Medulla oblongata (tissue), 1 donor: ENCODE results near the gene HSPG2.
"Not testable (repeated sequence)": the region's sequence is repeated elsewhere in the genome, so short reads cannot be mapped to it uniquely, and the experiment has no call there.

ENCODE experiments used
- DNase-seq: peaks from one replicate; pipeline ENCODE4 v3.0.0-alpha.2; 2015; ENCODE audit errors: extremely low spot score

The HSPG2 gene

DNA sequence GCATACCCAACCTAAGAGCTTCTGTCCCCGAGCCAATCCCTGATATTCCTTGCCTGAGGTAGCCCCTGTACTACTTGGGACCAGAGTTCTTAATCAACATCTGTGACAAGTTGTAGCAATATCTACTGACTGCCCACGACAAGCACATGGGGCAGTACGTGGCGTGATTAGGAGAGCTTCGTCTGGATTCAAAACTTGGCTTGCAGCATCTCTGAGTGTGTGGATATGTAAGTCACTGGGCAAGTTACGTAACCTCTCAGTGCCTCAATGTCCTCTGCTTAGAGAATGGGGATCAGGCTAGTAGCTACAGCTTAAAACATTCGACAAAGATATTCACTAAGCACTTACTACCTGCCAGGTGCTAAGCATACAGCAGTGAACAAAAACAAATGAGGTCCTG, 5.0 kb downstream of the HSPG2 start:
- no peak for DNase-seq

DNA sequence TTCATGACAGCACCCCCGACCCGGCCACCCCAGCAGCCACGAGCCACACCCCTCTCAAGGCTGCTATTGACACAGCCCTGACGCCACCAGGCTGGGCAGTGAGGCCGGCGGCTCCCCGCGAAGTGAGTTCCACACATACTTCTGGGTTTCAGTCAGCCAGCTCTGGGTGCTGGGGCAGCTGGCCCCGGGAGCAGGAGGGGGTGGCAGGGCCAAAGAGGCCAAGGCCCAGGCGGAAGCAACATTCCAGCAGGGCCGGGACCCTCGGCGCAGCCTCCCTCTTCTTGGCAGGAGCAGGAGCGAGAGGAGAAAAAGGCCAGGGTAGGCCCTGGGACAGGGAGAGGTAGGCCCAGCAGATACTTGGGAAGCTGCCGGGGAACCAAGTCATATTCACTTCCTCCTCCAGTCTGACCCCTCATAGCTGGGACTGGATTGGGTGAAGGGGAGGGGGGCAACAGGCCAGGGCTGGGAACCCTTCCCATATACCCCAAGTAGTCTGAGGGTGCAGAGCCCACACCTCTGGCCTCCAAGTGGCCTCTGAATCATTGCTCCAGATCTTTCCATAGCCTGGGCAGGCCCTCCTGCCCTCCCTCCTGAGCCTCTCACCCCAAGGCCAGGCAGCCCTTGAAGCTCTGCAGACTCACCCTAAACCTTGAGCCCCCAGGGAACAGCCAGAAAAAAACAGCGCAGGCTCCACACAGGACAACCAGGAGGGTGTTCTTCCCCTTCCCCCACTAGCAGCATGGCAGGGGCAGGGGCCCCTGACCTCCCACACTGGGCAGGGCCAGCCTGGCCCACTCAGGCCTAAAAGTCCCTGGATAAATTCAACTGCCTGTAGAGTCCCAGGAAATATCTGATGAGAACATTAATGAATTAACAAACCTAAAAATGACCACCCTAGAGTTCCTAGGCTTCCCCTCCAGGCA, 5.7 kb downstream of the HSPG2 start:
- DNase-seq = no peak

DNA sequence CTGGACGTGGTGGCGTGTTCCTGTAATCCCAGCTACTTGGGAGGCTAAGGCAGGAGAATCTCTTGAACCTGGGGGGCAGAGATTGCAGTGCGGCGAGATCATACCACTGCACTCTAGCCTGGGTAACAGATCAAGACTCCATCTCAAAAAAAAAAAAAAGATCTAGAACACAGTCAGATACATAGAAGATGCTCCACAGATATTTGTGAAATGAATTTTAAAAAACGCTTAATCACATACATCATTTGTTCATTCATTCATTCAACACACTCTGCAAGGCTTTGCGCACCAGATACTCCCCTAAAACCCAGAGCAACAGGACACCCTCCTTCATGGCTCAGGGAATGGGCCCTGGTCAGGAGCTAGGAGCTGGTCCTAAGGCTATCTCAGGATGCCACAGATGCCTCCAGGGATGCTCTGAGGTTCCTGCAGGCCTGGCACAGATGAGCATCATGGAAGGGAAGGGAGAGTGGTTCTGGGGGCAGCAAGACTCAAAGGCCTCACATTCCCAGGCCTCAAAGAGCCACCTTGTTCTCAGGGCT, 6.4 kb downstream of the HSPG2 start:
- DNase-seq = no peak

DNA sequence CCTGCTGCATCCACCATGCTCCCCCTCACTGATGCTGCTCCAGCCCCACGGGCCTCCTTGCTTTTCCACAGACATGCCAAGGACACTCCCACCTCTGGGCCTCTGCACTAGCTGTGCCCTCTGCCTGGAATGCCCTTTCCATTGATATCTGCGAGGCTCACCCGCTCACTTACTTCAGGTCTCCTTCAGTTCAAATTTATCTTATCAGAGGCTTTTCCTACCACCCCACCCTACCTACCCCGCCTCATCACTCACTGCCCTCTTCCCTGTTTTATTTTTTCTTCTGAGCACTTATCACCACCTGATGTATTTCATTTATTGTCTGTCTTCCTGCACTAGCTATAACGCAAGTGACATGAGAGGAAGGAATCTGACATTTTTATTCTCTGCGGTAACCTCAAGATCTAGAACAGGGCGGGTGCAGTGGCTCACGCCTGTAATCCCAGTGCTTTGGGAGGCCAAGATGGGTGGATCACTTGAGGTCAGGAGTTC, 7.0 kb downstream of the HSPG2 start:
- no peak for DNase-seq

DNA sequence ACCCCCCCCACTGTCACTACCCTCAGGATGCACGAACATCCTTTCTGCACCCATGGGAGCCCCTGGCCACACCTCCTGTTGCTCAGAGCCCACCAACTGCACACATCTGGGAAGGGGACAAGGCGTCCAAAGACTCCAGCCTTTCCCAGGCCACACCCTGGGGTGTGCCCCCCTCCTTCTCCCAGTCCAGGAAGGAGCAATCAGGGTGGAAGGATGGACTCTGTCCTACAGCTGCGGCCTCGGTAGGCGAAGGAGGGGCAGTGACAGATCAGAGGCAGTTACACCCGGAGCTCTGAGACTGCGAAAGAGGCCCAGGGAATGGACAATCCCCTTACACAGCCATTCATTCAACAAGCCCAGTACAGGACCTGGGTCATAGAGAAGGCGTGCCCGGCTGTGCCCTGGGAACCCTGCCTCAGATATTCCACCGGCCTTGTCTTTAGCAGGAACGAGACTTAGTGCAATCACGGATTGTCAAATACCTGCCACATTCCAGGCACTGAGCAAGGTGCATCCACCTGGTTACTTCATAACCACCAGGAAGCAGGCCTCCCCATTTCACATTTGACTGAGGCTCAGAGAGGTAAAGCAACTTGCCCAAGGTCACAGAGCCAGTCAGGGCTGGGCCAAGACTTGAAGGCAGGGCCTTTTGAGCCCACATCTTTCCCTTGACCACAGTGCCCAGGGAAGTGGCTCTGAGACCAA, 9.4 kb downstream of the HSPG2 start:
- DNase-seq = no peak

DNA sequence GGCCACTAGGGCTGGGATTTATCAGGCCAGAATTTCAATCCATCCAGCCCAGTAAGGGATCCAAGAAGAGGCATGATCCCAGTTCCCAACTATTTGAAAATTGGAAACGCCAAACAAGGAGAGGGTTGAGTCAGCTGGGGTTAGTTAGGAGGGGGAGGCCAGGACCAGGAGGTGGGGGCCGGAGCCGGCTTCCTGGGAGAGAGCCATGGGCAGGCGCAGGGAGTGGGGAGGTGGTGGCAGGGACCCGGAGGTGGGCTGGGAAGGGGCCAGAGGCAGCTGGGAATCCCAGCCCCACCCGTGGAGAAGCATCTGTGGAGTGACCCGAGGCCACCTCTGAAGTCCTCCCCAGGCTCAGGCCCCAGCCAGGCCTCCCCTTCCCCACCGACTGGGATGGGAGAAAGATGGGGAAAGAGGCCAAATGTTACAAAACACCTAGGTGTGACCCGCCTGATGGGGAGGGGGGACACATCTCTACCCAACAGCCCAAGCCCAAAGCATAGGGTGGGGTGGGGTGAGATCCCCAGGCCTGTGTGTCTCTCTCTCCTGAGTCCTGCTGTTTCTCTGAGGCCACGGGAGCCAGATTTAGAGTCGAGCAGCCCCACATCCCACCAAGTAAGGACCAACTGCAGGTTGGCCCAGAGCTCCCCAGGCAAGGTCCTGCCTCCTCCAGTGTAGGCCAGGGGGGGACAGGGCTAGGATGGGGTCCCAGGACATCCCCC, 10.1 kb downstream of the HSPG2 start:
- DNase-seq = no peak

DNA sequence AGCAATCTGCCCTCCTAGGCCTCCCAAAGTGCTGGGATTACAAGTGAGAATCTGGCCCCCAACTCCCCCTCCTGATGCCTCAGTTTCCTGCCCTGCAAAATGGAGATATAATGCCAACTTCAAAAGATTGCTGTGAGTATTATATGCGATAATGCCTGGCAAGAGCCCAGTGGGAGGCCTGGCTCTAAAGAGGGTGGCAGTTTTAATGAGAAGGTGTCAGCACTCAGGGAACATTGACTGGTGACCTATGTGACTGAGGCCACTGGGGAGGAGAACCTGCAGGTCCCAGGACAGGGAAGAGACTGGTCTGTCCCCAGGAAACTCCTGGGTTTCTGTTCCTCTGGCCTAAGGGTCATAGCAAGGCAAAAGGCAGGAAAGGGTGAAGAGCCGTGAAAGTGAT, 11.0 kb downstream of the HSPG2 start:
- DNase-seq = no peak

DNA sequence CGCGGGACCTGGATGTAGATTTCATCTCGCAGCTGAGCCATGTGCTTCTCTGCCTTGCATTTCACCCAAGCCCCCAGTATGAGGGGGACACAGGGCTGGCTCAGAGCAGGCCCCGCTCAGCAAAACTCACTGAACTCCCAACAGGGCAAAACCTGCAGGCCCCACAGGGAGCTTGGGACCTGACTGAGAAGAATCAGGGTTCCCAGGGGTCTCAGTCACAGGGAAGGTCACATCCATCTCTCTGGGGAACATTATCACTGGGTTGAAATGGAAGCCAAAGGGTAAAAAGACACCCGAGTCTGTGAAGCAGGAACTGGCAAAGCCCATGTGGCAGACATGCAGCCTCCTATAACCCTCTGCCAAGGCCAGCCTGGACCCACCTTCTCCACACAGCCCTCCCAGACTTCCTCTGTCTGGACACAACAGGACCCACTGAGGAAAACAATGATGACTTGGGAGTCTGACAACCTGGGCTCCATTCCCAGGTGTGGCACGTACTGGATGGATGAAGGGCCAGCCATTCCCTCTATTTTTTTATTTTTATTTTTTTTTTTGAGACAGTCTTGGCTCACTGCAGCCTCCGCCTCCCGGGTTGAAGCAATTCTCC, 11.7 kb downstream of the HSPG2 start:
- DNase-seq = no peak

DNA sequence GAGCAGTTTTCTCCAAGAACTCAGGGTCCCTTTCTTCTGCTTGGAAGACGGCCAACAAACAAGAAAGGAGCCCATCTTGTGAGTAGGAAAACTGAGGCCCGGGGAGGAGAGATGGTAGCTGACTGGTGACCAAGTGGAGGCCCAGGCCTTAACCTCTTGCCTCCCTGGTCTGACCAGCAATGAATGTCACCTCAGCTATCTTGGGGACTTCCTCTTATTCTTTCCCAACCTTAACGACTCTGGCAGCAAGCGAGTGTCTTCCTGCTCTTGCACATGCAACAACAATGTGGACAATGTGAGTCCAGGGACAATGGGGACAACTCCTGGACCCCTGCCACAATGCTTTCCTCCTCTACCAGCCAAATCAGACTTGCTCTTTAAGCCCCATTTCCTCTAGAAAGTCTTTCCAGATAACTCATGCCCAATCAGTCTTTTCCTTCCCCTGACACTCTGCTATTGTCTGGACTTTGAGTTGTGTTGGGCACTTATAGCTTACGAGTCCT, 12.6 kb downstream of the HSPG2 start:
- DNase-seq = no peak

DNA sequence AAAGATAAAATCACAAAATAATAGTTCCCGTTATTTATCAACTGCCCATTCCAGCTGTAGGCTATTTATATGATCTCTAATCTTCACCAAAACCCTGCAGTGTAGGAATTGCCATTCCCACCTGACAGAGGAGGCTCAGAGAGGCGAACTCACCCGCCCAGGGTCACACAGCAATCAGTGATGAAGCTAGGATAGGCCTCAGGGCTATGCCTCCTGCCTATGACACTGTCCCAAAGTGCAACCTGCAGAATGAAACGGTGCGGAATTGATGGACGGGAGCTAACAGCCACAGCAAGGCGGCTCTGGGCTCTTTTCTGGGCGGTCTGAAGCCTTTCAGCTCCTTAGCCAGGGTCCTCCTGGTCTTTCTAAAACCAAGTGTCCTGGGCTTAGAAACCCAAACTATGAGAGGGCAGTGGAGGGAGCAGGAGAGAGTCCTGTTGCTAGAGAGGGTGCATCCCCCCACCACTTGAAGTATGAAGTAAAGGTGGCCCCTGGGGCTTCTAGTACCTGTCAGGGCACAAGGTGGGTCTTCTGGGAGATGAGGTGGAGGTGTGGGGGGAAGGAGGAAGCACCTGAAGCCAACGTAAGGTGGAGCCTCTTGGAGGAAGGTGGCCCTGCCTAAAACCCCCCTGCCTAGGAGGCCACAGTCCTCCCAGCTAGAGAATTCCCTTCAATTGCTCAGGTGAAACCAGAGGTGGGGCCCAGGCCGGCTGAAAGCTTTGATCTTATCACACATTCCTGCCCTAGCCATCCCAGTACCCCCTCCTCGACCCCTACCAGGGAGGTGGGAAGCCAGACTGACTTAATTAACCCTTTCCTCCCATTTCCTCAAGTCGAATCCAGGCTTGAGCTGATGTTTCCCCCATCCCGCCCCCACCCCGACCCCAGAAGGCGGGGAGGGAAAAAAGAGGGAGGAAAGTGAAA, 14.8 kb downstream of the HSPG2 start:
- no peak for DNase-seq

DNA sequence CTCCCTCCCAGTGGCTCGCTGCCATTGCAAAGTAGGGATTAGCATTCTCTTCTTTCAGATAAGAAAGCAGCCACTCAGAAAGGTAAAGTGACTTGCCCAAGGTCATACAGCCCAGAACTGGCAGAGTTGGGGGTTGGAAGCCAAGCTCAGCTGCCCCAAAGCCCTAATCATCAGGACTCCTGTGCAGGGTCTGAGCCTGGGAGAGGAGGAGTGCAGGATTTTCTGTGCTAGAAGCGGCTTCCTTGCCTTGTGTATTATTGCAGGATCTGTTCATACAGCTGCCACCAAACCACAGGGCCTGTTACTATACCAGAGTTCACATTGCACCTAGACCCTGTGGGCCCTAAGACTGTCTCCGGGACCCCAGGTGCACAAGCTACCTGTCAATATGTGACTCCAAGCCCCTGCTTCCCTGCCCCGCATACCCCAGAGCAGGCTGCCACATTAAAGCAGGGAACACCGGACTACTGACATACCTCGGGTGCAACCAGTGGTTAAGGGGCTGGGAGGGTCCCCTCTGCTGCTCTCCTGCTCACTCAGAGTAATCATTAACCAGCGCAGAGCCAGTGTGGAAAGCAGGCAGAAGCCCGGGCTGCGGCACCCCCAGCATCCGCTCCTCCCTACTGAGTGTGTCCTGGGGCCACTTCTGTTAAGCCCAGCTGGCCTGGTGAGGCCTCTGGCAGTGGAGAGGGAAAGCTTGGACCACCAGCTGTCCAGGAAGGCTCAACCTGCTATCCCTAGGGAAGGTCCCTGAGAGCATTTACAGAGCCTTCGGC, 15.8 kb downstream of the HSPG2 start:
- no peak for DNase-seq

DNA sequence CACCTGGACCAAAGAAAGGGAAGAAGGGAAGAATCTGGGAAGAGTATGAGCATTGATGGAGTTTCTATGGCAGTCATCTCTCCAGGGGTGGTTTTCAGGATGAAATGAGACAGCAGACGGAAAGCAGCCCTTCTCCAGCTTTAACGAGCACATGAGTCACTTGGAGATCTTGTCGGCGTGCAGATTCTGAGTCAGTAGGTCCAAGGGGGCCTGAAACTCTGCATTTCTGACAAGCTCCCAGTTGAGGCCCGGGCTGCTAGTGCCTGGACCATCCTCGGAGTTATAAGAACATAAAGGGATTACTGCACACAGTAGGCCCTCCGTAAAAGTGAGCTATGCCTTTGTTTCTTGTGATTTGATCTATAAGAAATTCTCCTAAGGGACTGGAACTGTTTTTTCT, 17.6 kb downstream of the HSPG2 start:
- DNase-seq = no peak

DNA sequence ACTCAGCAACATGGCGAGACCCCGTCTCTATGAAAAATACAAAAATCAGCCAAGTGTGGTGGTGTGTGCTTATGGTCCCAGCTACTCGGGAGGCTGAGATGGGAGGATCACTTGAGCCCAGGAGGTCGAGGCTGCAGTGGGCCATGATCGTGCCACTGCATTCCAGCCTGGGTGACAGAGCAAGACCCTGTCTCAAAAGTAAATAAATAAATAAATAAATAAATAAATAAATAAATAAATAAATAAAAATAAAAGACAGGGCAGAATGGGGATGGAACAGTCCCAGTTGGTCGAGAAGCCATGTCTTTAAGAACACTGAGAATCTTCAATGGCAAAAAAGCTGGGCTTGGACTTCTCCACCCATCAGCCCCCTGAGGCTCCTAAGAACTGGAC, 19.9 kb downstream of the HSPG2 start:
- not testable (repeated sequence) for DNase-seq

DNA sequence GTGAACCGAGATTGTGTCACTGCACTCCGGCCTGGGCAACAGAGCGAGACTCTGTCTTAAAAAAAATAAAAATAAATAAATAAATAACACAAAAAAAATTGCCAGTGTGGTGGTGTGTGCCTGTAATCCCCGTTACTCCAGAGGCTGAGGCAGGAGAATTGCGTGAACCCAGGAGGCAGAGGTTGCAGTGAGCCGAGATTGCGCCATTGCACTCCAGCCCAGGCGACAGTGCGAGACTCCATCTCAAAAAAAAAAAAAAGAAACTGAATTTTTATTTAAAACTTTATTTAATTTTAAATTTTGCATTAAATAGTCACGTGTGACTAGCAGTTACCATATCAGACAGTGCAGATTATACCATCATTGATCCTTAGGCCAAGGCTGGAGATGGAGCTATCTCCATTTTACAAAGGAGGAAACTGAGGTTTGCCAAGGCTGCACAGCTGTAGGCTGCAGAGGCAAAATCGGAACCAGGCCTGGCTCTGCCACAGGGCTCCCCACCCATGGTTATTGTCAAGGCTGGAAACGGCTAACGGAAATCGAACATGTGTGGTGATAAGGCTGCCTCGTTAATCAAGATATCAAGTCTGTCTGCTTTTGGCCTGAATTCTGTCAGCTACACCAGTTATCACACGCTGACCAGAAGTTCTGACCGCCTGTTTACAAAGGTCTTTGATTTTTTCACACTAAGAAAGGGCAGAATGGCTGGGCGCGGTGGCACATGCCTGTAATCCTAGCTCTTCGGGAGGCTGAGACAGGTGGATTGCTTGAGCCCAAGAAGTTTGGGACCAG, 20.5 kb downstream of the HSPG2 start:
- DNase-seq = no peak

DNA sequence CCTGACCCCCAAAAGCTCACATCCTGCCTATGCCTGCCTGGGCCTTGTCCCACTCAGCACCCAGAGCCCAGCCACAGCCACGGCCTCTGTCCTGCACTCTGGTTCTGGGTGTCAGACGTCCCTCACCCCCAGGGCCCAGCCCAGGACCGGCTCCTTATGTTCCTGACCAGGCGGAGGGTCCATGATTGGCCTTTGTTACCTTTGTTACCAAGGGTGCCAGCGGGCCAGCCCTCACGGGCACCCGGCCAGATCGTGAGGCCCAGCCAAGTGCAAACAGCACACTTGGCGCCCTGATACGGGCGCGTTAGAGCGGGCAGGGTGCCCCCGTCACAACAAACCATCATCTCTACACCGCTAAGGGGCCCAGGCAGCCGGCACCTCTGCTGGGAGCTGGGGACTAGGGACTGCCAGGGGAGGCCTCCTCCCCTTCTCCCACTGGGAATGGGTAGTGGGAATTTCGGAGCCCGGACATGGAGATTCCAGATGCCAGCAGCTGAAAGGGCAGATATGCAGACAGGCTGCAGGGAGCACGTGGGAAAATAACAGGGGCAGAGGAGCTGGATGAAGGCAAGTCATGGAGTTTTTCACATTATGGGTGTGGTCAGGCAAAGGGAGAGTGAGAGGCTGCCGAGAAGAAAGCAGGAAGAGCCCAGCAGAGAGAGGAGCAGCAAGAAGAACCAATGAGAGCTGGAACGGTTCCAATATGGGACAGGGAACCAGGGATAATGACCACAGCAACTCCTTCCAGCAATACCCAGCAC, 22.1 kb downstream of the HSPG2 start:
- DNase-seq = no peak

DNA sequence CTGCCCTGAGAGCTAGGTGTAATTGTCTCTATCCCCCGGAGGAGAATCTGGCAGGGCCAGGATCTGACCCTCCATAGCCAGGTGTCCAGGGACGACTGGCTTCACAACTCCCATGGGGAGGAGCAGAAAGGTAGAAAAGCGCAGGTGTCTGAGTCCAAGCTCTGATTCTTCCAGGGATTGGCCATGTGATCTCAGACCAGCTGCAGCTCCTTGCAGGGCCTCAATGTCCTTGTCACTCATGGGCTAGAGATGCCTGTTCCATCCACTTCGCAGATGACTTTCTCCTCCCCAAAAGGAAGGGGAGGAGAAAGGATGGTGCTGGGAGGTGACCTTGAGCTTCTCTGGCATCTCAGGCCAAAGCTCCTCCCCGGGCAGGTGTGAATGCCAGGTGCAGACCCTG, 22.7 kb downstream of the HSPG2 start:
- DNase-seq = no peak

DNA sequence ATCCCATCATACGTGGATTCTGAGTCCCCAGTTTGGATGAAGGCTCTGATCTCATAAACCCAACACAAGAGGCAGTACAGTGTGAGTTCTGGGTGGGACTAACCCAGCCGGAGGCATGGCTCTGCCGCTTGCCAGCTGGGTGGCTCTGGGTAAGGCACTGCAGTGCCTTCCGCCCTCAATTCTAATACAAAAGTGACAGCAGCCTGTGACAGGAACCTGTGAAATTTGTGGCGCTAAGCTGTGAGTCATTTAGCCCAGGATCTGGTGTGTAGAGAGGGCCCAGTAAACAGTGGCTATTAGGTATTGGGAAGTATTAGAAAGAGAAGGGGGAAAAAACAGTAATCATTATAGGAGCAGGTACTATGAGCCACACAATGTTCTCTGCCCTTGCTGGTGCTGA, 23.3 kb downstream of the HSPG2 start:
- no peak for DNase-seq

DNA sequence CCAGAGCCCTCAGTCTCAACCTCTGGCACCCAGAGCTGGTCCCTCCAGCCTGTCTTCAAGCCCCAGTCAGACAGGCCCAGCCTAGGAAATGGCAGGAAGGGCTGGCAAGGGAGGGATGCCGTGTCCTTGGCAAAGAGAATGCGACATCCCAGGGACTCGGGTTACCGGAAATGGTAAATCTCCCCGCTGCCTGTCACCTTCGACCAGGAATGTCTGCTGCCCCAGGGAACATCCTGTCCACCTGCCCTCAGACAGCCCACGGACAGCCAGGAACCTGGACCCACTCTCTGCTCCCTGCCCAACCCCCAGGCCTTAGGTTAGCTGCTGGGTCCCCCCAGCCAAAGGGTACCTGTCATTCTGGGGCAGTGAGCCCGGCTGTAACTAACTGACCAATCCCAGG, 23.9 kb downstream of the HSPG2 start:
- no peak for DNase-seq
